ENCODE results near the gene KCNA5.

The KCNA5 gene

DNA sequence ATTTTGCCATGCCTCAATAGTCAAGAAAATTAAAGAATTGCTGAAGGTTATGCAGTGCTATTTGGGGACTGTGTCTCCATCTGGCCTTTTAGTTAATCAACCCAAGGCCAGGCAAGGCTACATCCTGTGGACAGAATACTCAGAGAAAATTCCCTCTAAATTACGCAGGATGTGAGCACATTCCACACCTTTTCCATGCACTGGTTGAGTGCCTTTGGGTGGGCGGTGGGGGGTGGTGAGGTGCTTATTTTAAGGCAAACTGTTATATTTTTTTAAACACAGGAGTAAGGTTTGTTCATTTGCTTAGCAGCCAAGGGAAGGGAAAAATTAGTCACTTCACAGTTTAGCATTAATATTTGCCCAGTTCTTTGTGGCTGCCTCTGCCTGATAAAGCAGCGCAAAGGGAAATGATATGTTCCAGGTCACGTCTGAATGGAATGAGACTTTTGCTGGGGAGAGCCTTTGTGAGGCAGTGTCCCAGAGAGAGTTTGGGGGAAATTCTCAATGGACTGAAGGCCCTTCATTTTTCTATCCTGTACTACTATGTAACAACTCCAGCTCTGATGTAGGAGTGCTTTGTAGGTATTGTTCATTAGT lies 17.2 kb upstream of the KCNA5 start:
- DNase-seq (ENCODE audit: low read depth): no peak
- no peak overlapping the region for H3K4me3 ChIP-seq (ENCODE audit: low read depth, low read length)

DNA sequence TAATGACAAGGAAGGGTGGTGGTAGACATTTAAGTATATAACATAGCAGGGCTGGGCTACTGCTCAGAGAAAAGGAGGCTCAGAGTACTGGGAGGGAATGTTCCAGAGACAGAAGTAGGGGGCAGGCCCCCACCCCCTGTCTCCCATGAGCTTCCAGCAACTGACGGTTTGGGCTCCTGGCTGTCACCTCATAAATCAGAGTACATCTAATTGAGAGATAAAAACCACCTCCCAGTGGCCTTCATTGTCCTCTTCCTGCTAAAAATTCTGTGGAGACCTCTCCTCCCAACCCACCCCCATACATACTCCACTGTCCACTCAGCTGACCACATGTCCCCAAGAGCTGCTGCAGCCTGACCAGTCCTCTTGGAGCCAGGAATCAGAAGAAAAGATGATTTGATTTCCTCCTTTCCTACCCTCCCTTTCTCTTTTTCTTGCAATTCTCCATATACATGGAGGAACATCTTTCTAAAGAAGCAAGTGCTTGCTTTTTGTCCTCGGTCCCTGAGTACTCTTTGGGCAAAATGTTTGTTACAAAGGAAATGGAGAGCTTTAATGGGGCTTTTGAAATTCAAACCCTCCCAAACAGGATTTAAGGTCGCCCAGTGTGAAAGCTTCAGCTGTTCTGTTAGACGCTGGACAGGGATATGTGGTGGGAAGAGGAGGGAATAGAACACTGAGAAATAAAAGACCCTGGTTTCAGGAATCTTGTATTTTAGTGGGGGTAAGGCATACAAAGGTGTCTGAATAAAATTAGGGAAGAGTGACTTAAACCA lies 16.4 kb upstream of the KCNA5 start:
- DNase-seq (ENCODE audit: low read depth): no peak
- no peak overlapping the region for H3K4me3 ChIP-seq (ENCODE audit: low read depth, low read length)

DNA sequence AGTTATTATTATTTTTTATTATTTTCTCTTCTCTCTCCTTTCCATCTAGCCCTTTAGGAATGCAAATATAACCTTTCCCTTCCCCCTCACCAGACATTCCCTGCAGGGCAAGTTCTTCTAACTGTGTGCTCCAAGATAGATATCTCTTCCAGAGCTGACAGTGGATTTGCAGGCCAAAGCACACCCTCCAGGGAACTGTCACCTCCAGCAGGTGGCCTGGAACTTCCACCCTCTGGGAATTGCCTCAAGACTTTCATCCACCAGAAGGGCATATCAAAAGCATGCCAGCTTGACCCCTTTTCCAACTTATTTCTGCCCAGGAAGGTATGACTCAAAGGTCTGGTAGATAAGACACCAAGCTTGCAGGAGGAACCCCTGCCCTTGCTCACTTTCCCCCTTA lies 13.6 kb upstream of the KCNA5 start:
- no peak overlapping the region for H3K4me3 ChIP-seq (ENCODE audit: low read depth, low read length)
- DNase-seq (ENCODE audit: low read depth): no peak

DNA sequence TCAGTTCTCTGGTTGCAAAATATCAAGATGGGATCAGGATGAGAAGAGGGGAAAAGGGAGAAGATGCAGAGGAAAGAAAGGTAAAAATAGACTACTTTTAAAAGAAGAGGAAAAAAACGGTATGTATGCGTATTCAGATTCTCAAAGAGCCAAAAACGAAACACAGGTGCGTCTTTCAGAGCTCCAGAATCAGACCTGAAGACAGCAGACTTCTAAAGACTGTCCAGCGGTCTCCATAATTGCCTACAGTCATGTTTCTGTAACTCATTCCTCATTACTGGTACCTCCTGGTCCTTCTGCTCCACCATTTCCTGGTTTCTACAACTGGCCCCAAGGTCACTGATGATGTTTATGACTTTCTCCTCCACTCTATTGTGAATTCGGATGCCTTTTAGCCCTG lies 12.4 kb upstream of the KCNA5 start:
- no peak for DNase-seq (ENCODE audit: low read depth)
- H3K4me3 ChIP-seq (ENCODE audit: low read depth, low read length): no peak overlapping the region

DNA sequence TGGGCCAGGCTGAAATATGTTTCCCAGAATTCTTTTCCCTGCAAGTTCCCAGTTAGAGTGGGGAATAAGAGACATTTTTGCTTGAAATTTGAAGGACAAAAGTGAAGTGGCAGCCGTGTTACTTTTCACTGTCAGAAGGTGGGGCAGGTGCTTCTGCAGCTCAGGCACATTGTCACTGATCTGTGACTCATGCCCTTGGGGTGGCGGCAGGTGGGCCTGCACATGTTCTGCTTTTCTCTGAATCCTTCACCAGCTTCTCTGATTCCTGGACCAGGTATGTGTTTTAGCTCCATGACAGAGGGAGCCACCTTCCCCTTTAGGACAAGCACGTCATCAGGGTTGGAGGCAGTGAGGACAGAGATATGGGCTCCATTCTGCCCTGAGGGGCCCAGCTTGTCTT lies 11.7 kb upstream of the KCNA5 start:
- no peak for DNase-seq (ENCODE audit: low read depth)
- H3K4me3 ChIP-seq (ENCODE audit: low read depth, low read length): no peak overlapping the region

- no peak for DNase-seq (ENCODE audit: low read depth)
- H3K4me3 ChIP-seq (ENCODE audit: low read depth, low read length): no peak overlapping the region
These were observed 10.9 kb upstream of the KCNA5 start for GRCh38 chr12:5032821-5033220.

- no peak for DNase-seq (ENCODE audit: low read depth)
These were observed 9.8 kb upstream of the KCNA5 start for GRCh38 chr12:5033883-5034282.

GRCh38 chr12:5034603-5035002 lies 9.1 kb upstream of the KCNA5 start:
- no peak overlapping the region for H3K4me3 ChIP-seq (ENCODE audit: low read depth, low read length)
- no peak for DNase-seq (ENCODE audit: low read depth)

More at GRCh38 chr12:5033883-5034282, 9.8 kb upstream of the KCNA5 start:
- no peak overlapping the region for H3K4me3 ChIP-seq (ENCODE audit: low read depth, low read length)

- no peak for DNase-seq (ENCODE audit: low read depth)
- H3K4me3 ChIP-seq (ENCODE audit: low read depth, low read length): no peak overlapping the region
These were observed 8.1 kb upstream of the KCNA5 start for GRCh38 chr12:5035618-5036017.

DNA sequence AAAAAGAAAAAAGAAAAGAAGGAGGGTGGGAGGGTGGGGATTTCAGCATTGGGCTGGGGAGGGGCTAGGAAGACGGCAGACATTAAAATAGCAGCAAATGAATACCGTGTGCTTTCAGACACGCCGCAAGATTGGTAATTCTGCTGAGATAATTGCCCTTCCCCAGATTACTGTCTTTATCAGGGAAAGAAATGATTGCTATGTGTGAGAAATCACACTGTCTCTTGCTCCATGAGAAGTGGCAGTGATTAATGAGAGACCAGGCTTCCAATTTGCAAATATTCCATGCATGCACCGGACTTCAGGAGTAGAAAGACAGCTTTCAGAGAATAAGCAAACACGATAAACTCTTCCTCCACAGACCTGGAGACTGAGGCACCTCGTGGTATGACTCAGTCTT lies 7.6 kb upstream of the KCNA5 start:
- H3K4me3 ChIP-seq (ENCODE audit: low read depth, low read length): no peak overlapping the region
- no peak for DNase-seq (ENCODE audit: low read depth)

GRCh38 chr12:5037795-5038357 lies 5.8 kb upstream of the KCNA5 start:
- DNase-seq (ENCODE audit: low read depth): no peak
- H3K4me3 ChIP-seq (ENCODE audit: low read depth, low read length): no peak overlapping the region

DNA sequence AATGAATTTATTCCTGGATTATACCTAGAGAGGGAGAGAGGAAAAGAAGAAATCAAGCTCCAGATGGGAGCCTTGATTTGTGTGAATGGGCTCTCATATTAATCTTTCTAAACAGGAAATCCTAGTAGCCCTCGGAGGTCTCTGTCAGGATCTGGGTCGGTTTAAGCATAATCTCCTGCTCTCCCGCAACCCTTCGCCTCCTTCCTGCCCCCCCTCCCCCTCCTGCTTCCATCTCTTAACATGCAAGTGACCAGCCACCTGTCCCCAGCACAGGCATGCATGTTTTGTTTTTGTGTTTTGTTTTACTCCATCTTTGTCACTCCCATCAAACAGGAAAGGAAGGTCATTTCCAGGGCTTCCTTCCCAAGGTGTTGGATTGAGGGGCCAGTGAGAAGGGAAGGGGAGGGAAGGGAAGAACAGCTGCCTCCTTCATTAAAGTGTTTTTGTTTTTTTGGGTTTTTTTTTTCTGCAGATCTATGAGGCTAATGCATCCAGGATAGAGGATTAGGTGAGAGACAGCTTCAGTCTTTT lies 4.8 kb upstream of the KCNA5 start:
- DNase-seq (ENCODE audit: low read depth): no peak

GRCh38 chr12:5039815-5040214 lies 3.9 kb upstream of the KCNA5 start:
- H3K4me3 ChIP-seq (ENCODE audit: low read depth, low read length): no peak overlapping the region
- DNase-seq (ENCODE audit: low read depth): no peak

More for the DNA sequence above, 4.8 kb upstream of the KCNA5 start:
- H3K4me3 ChIP-seq (ENCODE audit: low read depth, low read length): no peak overlapping the region

- no peak overlapping the region for H3K4me3 ChIP-seq (ENCODE audit: low read depth, low read length)
- no peak for DNase-seq (ENCODE audit: low read depth)
These were observed 3.3 kb upstream of the KCNA5 start for GRCh38 chr12:5040368-5040767.

DNA sequence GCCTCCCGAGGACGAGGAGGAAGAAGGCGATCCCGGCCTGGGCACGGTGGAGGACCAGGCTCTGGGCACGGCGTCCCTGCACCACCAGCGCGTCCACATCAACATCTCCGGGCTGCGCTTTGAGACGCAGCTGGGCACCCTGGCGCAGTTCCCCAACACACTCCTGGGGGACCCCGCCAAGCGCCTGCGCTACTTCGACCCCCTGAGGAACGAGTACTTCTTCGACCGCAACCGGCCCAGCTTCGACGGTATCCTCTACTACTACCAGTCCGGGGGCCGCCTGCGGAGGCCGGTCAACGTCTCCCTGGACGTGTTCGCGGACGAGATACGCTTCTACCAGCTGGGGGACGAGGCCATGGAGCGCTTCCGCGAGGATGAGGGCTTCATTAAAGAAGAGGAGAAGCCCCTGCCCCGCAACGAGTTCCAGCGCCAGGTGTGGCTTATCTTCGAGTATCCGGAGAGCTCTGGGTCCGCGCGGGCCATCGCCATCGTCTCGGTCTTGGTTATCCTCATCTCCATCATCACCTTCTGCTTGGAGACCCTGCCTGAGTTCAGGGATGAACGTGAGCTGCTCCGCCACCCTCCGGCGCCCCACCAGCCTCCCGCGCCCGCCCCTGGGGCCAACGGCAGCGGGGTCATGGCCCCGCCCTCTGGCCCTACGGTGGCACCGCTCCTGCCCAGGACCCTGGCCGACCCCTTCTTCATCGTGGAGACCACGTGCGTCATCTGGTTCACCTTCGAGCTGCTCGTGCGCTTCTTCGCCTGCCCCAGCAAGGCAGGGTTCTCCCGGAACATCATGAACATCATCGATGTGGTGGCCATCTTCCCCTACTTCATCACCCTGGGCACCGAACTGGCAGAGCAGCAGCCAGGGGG lies 979 bp downstream of the KCNA5 start:
- DNase-seq (ENCODE audit: low read depth): no peak
- no peak overlapping the region for H3K4me3 ChIP-seq (ENCODE audit: low read depth, low read length)

GRCh38 chr12:5047094-5047493 lies 3.4 kb downstream of the KCNA5 start:
- no peak overlapping the region for H3K4me3 ChIP-seq (ENCODE audit: low read depth, low read length)
- no peak for DNase-seq (ENCODE audit: low read depth)

DNA sequence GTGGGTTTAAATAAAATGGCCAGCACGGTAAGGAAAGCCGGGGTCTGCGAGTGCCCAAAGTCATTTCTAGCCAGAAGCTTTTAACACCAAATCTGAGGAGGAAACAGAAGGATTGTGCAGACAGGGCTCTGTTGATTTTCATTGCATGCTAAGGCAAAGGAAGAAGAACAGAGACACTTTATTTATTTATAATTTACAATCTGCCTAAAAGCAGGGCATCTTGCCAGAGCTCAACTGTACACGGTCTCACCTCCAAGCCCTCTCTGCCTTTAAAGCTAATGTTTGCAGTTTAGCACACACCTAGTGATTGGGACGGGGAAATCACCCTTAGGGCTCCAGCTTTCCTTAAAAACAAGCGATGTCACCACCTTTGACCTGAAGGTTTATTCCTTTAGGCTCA lies 4.0 kb downstream of the KCNA5 start:
- H3K4me3 ChIP-seq (ENCODE audit: low read depth, low read length): no peak overlapping the region
- DNase-seq (ENCODE audit: low read depth): no peak

- H3K4me3 ChIP-seq (ENCODE audit: low read depth, low read length): no peak overlapping the region
- no peak for DNase-seq (ENCODE audit: low read depth)
These were observed 6.9 kb downstream of the KCNA5 start for GRCh38 chr12:5050542-5050941.

DNA sequence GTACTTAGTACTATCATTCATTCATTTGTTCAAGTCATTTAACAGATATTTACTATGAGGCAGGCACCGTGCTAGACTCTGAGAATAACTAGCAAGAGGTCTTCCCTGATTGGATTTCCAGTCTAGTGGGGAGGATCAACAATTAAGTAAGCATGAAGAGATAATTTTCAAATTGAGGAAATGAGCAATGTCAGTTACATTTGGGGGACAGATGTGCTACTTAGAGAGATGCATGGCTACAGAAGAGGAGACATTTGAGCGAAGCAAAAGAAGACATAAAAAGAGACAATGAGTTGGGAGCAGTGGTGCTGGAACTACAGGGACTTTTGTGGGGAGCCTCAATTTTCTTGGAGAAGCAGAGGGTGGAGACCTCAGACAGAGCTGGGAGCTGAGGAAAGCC lies 7.7 kb downstream of the KCNA5 start:
- H3K4me3 ChIP-seq (ENCODE audit: low read depth, low read length): no peak overlapping the region
- DNase-seq (ENCODE audit: low read depth): no peak

DNA sequence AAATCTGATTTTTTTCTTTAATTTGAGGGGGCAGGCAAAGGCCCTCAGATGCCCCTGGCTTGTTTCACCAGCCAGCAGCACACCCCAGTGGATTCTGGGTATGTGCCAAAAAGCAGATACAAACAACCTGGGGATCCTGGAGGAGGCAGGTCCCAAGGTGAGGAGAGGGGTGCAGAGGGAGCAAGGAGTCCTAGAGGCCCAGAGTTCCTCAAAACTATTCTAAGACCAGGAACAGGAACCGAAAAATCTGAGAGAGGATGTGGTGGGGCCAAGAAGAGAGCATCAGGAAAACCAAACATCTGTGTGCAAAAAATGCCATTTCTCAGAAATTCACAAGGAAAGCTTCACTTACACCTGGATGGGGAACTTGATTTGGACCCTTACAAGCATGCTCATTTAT lies 8.2 kb downstream of the KCNA5 start:
- no peak for DNase-seq (ENCODE audit: low read depth)
- H3K4me3 ChIP-seq (ENCODE audit: low read depth, low read length): no peak overlapping the region
